ENCODE measurements around the gene UPP1.

Gene UPP1

DNA sequence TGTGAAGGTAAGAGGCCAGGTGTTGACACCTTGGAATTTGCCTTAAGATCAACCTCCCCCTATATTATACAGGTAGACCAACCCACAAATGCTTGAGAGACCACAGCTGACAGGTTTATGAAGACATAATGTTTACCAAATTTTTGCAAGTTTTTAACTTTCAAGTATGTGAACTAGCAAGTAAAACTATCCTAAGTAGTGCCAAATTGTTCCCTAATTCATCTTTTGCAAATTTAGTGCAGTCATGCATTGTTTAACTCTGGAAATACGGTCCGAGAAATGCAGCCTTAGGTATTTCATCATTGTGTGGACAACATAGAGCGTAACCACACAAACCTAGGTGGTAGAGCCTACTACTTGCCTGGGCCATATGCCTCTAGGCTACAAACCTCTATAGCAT, 10.7 kb downstream of the UPP1 start:
- H3K9me3 ChIP-seq (ENCODE audit: control insufficient read depth, insufficient read depth, low read length): no peaks in the 10 kb centered on the region
- DNase-seq (ENCODE audit: low read depth, low spot score): no peak
- H3K36me3 ChIP-seq (ENCODE audit: control insufficient read depth, insufficient read depth, low read length): peaks cover 23% of the 10 kb centered on the region
- no peaks in the 10 kb centered on the region for H3K4me1 ChIP-seq (ENCODE audit: control insufficient read depth, insufficient read depth, low read length)
- H3K27me3 ChIP-seq (ENCODE audit: control insufficient read depth, insufficient read depth, low read length): no peaks in the 10 kb centered on the region
- no peak overlapping the region for H3K4me3 ChIP-seq (ENCODE audit: low read length)
- no peak overlapping the region for H3K27ac ChIP-seq (ENCODE audit: low read length)
- no CpG with 5 or more reads among the region's 3 CpGs for WGBS (ENCODE audit: insufficient coverage, insufficient read length)

DNA sequence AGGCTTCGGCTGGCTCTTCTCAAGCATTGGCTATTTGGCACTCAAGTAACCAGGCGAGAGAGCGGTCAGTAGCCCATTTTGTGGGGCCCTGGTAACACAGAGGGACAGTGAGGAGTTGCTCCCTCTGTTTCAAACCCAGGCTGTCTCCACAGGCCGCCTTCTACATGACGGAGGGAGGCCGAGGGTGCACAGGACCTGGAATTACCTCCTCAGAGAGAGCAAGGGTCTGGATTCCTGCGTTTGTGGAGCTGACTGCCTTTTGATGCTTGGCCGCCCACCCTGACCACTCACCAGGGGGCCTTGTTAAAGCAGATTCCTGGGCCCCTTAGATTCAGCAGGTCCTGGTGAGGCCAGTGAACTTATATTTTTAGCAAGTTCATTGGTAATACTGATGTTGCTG, 12.3 kb downstream of the UPP1 start:
- WGBS (ENCODE audit: insufficient coverage, insufficient read length): no CpG with 5 or more reads among the region's 8 CpGs
- DNase-seq (ENCODE audit: low read depth, low spot score): no peak

DNA sequence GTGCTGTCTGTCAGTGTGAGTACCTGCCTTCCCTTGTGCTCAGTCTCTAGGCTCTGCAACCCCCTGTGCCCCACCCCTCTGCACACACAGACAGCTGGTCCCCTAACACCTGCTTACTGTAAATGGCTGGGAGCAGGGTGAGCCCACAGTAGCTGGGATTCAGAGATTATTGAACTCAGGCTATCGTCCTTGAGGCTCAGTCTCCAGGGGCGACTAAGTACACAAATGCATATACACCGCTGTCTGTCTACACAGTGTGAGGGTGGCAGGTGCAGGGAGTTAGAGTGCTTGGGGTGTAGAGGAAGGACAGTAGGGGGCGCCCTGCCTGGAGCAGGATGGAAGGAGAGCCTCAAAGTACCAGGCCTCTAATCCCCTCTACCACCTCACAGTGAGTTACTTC, 12.9 kb downstream of the UPP1 start:
- H3K4me1 ChIP-seq (ENCODE audit: control insufficient read depth, insufficient read depth, low read length): no peaks in the 10 kb centered on the region
- H3K27me3 ChIP-seq (ENCODE audit: control insufficient read depth, insufficient read depth, low read length): no peaks in the 10 kb centered on the region
- no peak overlapping the region for H3K4me3 ChIP-seq (ENCODE audit: low read length)
- H3K9me3 ChIP-seq (ENCODE audit: control insufficient read depth, insufficient read depth, low read length): no peaks in the 10 kb centered on the region
- no CpG with 5 or more reads among the region's 4 CpGs for WGBS (ENCODE audit: insufficient coverage, insufficient read length)
- peaks cover 31% of the 10 kb centered on the region for H3K36me3 ChIP-seq (ENCODE audit: control insufficient read depth, insufficient read depth, low read length)
- no peak overlapping the region for H3K27ac ChIP-seq (ENCODE audit: low read length)
- no peak for DNase-seq (ENCODE audit: low read depth, low spot score)

More for the DNA sequence above, 12.3 kb downstream of the UPP1 start:
- Histone ChIP-seq H3K27me3 (ENCODE audit: control insufficient read depth, insufficient read depth, low read length) (no peaks in the 10 kb centered on the region), H3K27ac (ENCODE audit: low read length) (no peak overlapping the region), H3K9me3 (ENCODE audit: control insufficient read depth, insufficient read depth, low read length) (no peaks in the 10 kb centered on the region), H3K4me1 (ENCODE audit: control insufficient read depth, insufficient read depth, low read length) (no peaks in the 10 kb centered on the region), H3K36me3 (ENCODE audit: control insufficient read depth, insufficient read depth, low read length) (peaks cover 27% of the 10 kb centered on the region), H3K4me3 (ENCODE audit: low read length) (no peak overlapping the region)

DNA sequence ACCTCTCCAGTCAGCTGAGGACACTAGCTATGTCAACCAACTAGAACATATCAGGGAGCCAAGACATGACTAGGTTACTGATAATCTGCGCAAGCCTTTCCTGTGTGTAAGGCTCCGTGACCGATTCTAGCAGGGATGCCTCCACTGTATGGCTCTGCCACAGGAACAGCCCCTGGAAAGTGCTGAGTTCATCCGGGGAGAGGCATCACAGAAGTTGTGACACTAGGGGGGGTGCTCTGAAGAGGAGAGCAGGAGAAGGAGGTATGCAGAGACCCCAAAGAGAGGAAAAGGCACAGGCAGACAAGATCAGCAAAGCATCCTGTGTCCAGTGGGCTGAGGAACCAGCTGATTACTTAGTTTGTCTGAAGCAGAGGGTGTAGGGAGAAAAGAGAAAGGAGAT, 13.5 kb downstream of the UPP1 start:
- peaks cover 36% of the 10 kb centered on the region for H3K36me3 ChIP-seq (ENCODE audit: control insufficient read depth, insufficient read depth, low read length)
- no peak for DNase-seq (ENCODE audit: low read depth, low spot score)
- H3K4me1 ChIP-seq (ENCODE audit: control insufficient read depth, insufficient read depth, low read length): no peaks in the 10 kb centered on the region
- no CpG with 5 or more reads among the region's 4 CpGs for WGBS (ENCODE audit: insufficient coverage, insufficient read length)
- H3K9me3 ChIP-seq (ENCODE audit: control insufficient read depth, insufficient read depth, low read length): no peaks in the 10 kb centered on the region
- no peak overlapping the region for H3K27ac ChIP-seq (ENCODE audit: low read length)
- no peaks in the 10 kb centered on the region for H3K27me3 ChIP-seq (ENCODE audit: control insufficient read depth, insufficient read depth, low read length)
- no peak overlapping the region for H3K4me3 ChIP-seq (ENCODE audit: low read length)

DNA sequence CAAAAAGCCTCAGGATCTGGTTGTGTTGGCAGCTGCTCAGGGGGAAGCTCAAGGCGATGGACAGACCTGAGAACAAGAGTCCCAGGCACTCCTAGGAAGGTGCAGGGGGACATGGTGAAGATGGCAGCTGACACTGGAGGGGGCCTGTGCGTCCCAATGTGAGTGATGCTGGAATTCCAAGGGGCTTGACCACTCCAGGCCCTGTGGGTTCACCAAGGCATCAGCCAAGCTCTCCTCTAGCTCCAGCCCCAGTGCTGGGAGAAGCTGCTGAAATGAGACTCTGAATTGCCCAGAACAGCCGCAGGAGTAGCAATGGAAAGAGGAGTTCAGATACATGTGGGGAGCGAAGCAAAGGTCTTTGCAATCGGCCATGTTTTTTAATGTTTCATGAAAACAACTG, 16.0 kb downstream of the UPP1 start:
- no CpG with 5 or more reads among the region's 5 CpGs for WGBS (ENCODE audit: insufficient coverage, insufficient read length)
- Histone ChIP-seq H3K9me3 (ENCODE audit: control insufficient read depth, insufficient read depth, low read length) (no peaks in the 10 kb centered on the region), H3K27me3 (ENCODE audit: control insufficient read depth, insufficient read depth, low read length) (no peaks in the 10 kb centered on the region), H3K27ac (ENCODE audit: low read length) (no peak overlapping the region), H3K4me1 (ENCODE audit: control insufficient read depth, insufficient read depth, low read length) (no peaks in the 10 kb centered on the region), H3K4me3 (ENCODE audit: low read length) (no peak overlapping the region), H3K36me3 (ENCODE audit: control insufficient read depth, insufficient read depth, low read length) (peaks cover 42% of the 10 kb centered on the region)
- DNase-seq (ENCODE audit: low read depth, low spot score): no peak

DNA sequence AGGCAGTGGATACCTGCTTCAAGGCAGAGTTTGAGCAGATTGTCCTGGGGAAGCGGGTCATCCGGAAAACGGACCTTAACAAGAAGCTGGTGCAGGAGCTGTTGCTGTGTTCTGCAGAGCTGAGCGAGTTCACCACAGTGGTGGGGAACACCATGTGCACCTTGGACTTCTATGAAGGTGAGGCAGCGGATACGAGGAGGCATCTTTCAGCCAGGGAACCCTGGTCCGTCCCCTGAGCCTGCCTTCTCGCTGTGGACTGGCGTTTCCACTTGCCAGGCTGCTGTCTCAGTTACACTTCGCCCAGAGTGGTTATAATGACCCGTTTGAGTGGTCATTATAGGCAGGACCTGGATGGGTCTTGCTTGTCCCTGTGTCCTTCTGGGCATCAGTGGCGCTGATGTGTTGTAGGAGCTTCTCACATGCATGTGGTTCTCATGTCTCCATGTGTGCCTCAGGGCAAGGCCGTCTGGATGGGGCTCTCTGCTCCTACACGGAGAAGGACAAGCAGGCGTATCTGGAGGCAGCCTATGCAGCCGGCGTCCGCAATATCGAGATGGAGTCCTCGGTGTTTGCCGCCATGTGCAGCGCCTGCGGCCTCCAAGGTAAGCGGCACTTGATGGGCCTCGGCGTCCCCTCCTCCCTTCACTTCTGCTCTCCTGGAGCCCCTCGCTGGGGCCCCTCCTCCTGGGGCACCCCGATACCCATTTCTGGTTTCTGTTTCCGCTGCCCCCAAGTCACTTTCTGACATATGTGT, 18.0 kb downstream of the UPP1 start:
- Histone ChIP-seq H3K9me3 (ENCODE audit: control insufficient read depth, insufficient read depth, low read length) (no peaks in the 10 kb centered on the region), H3K36me3 (ENCODE audit: control insufficient read depth, insufficient read depth, low read length) (peaks cover 38% of the 10 kb centered on the region), H3K27me3 (ENCODE audit: control insufficient read depth, insufficient read depth, low read length) (no peaks in the 10 kb centered on the region), H3K27ac (ENCODE audit: low read length) (no peak overlapping the region), H3K4me3 (ENCODE audit: low read length) (no peak overlapping the region), H3K4me1 (ENCODE audit: control insufficient read depth, insufficient read depth, low read length) (no peaks in the 10 kb centered on the region)
- no CpG with 5 or more reads among the region's 29 CpGs for WGBS (ENCODE audit: insufficient coverage, insufficient read length)
- DNase-seq (ENCODE audit: low read depth, low spot score): no peak

DNA sequence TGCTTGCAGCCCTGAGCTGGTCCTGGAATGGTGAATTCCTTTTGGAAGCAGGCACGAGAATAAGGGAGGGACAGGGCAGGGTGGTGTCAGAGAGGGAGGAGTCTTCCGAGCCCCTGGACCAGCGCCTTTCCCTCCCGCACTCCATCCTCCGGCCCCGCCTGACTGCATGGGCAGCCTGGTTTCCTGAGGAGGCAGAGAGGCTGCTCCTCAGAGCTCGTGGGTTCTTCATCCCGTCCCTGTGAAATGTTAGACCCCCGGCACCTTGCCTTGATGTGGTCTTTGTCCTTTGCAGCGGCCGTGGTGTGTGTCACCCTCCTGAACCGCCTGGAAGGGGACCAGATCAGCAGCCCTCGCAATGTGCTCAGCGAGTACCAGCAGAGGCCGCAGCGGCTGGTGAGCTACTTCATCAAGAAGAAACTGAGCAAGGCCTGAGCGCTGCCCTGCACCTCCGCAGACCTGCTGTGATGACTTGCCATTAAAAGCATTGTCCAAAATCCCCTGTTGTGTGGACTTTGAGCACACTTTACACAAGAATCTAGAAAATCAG, 18.9 kb downstream of the UPP1 start:
- no peaks in the 10 kb centered on the region for H3K9me3 ChIP-seq (ENCODE audit: control insufficient read depth, insufficient read depth, low read length)
- WGBS (ENCODE audit: insufficient coverage, insufficient read length): no CpG with 5 or more reads among the region's 18 CpGs
- DNase-seq (ENCODE audit: low read depth, low spot score): no peak
- H3K4me1 ChIP-seq (ENCODE audit: control insufficient read depth, insufficient read depth, low read length): no peaks in the 10 kb centered on the region
- H3K36me3 ChIP-seq (ENCODE audit: control insufficient read depth, insufficient read depth, low read length): peaks cover 33% of the 10 kb centered on the region
- no peak overlapping the region for H3K27ac ChIP-seq (ENCODE audit: low read length)
- H3K27me3 ChIP-seq (ENCODE audit: control insufficient read depth, insufficient read depth, low read length): no peaks in the 10 kb centered on the region
- H3K4me3 ChIP-seq (ENCODE audit: low read length): no peak overlapping the region

DNA sequence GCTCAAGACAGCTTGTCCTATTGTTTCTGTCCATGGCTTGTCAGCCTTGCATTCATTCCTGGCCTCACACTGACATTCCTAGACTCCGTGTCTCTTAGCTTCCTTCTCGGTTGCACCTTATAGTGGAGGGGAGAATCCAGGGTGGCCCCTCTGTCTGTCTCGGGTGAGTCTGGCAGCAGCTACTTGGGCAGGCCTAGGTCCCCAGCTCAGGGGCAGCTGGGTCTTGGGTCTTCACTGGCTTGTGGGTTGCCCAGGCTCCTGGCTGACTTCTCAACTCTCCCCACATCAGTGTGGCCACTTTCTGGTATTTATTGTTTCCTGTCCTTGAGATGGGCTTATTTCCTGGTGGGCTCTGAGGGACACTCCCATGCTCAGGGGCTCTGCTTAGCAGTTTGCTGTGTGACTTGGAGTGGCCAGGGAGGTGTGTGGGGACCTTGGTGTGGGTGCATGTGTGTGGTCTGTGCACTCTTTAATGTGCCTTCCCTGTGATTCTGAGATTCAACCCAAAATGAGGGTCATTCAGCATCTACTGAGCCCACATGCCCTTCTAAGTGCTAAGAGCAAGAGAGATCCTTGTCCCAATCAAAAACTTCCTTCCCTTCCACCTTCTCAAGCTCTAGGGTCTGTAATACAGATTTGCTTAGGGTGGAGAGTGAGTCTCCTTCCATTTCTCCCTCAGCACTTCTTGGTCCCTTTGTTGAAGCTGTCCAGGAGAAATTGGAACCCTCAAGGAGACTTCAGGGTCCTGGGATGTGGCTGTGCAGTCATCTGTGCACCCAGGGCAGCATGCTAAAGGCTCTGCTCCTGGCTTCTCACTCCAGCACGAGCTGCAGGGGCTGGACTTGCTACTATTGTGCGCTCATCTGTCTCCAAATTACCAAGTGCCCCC, 20.1 kb downstream of the UPP1 start:
- peaks cover 27% of the 10 kb centered on the region for H3K36me3 ChIP-seq (ENCODE audit: control insufficient read depth, insufficient read depth, low read length)
- DNase-seq (ENCODE audit: low read depth, low spot score): no peak
- H3K4me3 ChIP-seq (ENCODE audit: low read length): no peak overlapping the region
- no peaks in the 10 kb centered on the region for H3K27me3 ChIP-seq (ENCODE audit: control insufficient read depth, insufficient read depth, low read length)
- H3K9me3 ChIP-seq (ENCODE audit: control insufficient read depth, insufficient read depth, low read length): no peaks in the 10 kb centered on the region
- no CpG with 5 or more reads among the region's 5 CpGs for WGBS (ENCODE audit: insufficient coverage, insufficient read length)
- H3K4me1 ChIP-seq (ENCODE audit: control insufficient read depth, insufficient read depth, low read length): no peaks in the 10 kb centered on the region
- no peak overlapping the region for H3K27ac ChIP-seq (ENCODE audit: low read length)

DNA sequence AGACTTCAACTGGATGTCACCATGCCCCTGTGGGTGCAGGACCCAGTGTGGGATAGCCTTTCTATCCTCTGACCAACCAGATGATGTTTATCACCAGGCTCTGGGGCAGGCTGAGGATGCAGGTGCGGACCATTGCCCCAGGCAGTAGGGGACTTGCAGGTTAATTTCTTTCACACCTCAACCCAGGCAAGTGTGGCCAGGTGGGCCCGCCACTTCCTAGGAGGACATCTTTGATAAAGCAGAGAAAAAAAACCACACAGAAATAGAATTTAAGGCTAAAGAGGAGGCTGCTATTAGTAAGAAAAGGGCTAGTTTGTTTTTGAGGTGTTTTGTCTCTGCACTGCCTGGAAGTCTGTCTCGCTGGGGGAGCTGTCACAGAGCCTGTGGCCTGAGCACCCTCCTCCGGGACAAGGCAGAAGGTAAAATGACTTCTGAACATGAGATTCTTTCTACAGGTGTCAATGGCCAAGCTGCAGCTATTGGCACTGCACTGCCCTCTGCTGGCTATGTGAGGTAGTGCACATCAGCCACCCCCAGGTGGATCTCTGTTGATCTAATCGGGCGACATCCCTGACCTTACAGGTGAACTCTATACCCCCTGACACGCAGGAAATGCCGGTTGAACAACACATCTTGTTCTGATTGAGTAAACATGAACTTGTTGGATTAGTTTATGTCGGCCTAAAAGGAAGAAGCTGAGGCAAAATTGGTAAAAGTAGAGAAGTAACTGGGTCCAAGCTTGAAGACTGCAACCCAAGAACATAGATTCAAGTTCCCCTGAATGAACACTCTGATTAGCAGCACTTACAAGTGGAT, 21.0 kb downstream of the UPP1 start:
- H3K9me3 ChIP-seq (ENCODE audit: control insufficient read depth, insufficient read depth, low read length): no peaks in the 10 kb centered on the region
- WGBS (ENCODE audit: insufficient coverage, insufficient read length): no CpG with 5 or more reads among the region's 9 CpGs
- no peaks in the 10 kb centered on the region for H3K4me1 ChIP-seq (ENCODE audit: control insufficient read depth, insufficient read depth, low read length)
- H3K27me3 ChIP-seq (ENCODE audit: control insufficient read depth, insufficient read depth, low read length): no peaks in the 10 kb centered on the region
- no peak overlapping the region for H3K4me3 ChIP-seq (ENCODE audit: low read length)
- H3K27ac ChIP-seq (ENCODE audit: low read length): no peak overlapping the region
- DNase-seq (ENCODE audit: low read depth, low spot score): no peak
- peaks cover 23% of the 10 kb centered on the region for H3K36me3 ChIP-seq (ENCODE audit: control insufficient read depth, insufficient read depth, low read length)

DNA sequence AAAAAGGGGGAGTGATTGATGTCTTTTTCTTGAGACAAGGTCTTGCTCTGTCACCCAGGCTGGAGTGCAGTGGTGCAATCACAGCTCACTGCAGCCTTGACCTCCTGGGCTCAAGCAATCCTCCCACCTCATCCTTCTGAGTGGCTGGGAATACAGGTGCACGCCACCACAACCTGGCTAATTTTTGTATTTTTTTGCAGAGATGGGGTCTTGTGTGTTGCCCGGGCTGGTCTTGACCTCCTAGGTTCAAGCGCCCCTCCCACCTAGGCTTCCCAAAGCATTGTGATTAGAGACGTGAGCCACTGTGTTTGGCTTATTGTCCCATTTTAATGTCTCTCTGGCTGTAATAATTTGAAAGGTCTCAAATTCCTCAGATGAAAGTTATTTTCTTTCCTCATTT, 21.8 kb downstream of the UPP1 start:
- Histone ChIP-seq H3K36me3 (ENCODE audit: control insufficient read depth, insufficient read depth, low read length) (peaks cover 21% of the 10 kb centered on the region), H3K9me3 (ENCODE audit: control insufficient read depth, insufficient read depth, low read length) (no peaks in the 10 kb centered on the region), H3K4me3 (ENCODE audit: low read length) (no peak overlapping the region), H3K27me3 (ENCODE audit: control insufficient read depth, insufficient read depth, low read length) (no peaks in the 10 kb centered on the region), H3K4me1 (ENCODE audit: control insufficient read depth, insufficient read depth, low read length) (no peaks in the 10 kb centered on the region), H3K27ac (ENCODE audit: low read length) (no peak overlapping the region)
- no CpG with 5 or more reads among the region's 4 CpGs for WGBS (ENCODE audit: insufficient coverage, insufficient read length)
- DNase-seq (ENCODE audit: low read depth, low spot score): no peak
